HuH-7 (cell line): ENCODE data around the gene IFI6.
"Not testable (repeated sequence)": the region's sequence is repeated elsewhere in the genome, so short reads cannot be mapped to it uniquely, and the experiment has no call there.

Experiments
- DNase-seq: peaks from one replicate; pipeline ENCODE4 v3.0.0; 2011; ENCODE audit warnings: low spot score

The IFI6 gene, protein sequence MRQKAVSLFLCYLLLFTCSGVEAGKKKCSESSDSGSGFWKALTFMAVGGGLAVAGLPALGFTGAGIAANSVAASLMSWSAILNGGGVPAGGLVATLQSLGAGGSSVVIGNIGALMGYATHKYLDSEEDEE

DNA sequence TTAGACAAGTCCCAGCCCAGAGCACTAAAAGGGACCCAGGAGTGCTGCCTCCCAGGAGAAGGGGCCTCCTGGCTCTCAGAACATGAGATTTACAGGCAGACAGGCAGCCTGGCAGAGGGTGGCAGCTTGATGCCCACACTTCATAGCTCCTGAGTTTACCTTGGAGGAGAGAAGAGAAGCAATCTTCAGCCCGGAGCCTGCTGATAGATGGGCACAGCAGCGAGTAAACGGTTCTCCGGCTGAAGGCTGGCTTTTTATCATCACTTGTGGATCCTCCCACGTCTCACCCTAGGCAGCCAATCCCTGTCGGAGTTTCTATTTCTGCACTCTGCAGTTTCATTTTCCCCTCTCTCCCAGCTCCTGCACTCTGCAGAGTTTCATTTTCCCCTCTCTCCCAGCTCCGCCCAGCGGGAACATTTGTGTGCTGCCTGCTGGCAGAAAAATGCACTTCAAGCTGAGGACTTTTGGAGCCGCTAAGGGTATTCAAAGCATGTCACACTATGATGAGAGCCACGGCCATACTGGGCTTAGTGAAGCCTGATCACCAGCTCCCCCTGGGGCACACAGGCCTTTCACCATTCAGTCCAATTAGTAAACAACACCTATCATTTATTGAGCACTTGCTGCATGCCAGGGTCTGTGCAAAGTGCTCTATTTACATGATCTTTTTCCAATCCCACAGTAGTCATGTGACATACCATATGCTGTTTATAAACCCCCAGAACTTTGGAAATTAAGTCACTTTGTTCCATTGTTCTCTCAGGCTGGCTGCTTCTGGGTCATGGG lies at the start of gene IFI6:
Gene IFI6, minus strand, starts transcription at position 229 of the 786 bp plus-strand sequence. CDS start 2,878 bp downstream, outside the sequence.
- peak; percentile 96 for DNase-seq

DNA sequence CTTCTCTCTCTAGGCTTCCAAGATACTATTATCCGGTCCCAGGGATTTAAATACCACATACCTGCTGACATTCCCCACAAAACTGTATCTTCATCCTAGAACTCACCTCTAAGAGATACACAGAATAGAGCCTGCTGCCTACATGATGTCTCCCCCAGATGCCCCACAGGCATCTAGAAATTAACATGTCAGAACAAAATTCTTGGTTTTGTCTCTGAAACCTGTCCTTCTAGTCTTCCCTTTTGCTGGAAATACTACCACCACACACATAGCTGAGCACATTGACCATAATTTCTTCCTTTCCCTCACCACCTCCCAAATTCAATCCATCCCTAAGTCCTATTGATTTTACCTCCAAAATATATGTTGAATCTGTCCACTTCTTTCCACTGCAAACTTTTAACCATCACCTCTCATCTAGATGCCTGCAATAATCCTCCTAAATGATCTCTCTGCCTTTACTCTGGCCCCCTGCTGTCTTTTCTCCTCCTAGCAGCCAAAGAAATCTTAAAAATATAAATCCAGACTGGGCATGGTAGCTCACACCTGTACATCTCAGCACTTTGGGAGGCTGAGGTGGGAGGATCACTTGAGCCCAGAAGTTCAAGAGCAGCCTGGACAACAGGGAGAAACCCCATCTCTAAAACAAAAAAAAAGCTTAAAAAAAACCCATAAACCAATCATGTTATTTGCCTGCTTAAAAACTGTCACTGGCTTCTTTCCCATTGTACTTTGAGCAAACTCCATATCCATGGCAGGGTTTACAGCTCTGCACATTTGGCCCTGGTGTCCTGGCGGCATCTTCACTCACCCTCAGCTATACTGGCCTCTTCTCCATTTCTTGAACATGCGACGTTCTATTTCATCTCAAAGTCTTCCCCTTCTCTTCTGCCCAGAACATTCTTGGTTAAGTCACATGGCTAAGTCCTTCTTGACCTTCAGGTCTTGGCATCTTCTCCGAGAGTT lies 47.6 kb upstream of the IFI6 start:
- no peak for DNase-seq

DNA sequence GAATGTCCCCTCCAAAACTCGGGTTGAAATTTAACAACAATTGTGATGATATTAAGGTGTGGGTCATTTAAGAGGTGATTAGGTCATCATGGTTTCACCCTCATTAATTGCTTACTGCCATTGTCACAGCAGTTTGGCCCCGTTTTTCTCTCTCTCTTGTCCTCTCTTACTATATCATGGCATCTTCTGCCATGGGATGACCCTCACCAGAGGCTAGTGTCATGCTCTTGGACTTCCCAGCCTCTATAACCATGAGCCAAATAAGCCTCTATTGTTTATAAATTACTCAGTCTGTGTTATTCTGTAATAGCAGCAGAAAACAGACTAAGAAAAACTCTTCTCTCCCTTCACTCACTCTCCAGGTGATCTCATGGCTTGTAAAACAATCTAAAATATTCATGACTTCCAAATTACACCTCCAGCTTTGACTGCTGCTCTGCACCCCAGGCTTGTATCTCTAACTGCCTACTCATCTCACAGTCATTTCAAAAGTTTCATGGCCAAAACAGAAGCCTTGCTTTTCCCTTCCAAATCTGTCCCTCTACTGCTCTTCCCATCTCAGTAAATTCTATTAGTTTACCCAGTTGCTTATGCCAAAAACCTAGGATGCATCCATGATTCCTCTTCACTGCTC lies 44.4 kb upstream of the IFI6 start:
- no peak for DNase-seq

DNA sequence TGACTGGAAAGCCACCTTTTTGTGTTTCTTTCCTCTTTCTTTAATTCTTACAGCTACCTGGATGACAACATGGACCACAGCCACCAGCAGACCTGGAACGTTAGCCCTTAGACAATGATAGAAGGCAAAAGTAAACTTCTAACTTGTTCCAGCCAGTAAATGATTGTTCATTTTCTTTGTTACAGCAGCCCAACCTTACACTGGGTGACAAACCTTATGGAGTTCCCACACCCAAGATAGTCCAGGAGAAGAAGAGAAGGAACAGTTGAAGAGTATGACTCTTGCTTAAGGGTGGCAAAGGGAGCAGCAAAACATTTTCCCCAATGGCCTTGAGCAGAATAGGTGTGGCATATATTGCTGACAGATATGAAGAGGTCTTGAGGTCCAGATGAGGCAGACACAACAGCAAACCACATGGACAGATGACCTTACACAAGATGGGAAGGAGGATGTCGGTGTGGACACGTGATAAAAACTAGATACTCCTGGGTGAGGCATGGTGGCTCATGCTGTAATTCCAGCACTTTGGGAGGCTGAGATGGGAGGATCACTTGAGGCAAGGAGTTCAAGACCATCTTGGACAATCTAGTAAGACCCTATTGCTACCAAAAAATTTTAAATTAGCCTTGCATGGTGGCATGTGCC lies 42.0 kb upstream of the IFI6 start:
- no peak for DNase-seq

DNA sequence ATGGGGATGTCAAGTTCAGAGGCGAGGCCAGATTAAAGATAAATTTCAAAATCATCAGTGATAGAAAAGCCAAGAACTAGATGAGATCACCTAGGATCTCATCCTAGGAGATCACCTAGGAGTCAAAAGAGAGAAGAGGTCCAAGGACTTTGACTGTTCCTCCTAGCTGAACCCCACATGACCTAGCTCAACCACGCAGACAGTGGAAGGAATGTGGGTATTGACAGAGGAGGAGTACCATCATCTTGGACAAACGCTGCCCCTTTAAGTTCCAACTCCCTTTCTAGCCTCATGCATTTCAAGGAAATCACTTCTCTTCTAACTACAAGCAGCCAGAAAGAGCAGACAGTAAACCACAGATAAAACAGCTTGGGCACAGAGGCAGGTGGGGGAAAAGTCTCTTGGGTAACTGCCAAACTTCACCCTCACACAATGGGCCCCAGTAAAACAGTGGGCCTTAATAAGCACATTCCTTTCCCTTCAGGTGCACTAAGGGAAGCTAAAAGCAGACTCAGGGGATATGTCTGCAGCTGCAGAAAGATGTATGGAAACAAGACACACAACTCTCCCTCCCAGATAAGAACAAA lies 41.2 kb upstream of the IFI6 start:
- no peak for DNase-seq

DNA sequence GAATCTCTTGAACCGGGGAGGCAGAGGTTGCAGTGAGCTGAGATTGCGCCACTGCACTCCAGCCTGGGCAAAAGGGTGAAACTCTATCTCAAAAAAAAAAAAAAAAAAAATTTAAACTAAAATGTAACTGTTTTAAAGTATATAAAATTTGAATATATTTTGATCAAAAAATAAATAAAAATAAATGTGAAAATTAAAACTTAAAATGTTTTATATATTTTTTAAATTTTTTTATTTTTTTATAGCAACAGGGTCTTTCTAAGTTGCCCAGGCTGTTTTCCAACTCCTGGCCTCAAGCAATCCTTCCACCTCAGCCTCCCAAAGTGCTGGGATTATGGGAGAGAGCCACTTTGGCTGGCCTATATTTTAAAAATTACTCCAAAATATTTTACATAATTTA lies 38.6 kb upstream of the IFI6 start:
- DNase-seq, result no peak

DNA sequence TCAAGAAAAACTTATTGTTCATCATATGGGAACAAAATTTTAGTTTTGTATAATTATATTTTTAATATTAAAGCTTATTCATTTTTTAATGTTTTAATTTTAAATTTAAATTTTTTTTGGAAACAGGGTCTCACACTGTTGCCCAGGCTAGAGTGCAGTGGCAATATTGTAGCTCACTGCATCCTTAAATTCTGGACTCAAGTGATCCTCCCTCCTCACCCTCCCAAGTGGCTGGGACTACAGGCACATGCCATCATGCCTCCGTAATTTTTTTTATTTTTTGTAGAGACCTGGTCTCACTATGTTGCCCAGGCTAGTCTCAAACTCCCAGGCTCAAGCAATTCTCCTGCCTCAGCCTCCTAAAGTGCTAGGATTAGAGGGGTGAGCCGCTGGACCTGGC lies 33.6 kb upstream of the IFI6 start:
- no peak for DNase-seq

DNA sequence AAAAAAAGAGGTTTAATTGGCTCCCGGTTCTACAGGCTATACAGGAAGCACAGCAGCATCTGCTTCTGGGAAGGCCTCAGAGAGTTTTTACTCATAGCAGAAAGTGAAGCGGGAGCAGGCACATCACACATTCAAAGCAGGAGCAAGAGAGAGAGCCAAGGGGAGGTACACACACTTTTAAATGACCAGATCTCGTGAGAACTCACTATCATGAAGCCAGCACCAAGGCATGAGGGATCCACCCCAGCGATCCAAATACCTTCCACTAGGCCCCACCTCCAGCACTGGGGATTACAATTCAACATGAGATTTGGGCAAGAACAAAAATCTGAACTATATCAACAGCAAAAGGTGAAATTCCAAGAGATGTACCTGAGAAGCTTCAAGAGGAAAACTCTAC lies 33.0 kb upstream of the IFI6 start:
- DNase-seq, result no peak

DNA sequence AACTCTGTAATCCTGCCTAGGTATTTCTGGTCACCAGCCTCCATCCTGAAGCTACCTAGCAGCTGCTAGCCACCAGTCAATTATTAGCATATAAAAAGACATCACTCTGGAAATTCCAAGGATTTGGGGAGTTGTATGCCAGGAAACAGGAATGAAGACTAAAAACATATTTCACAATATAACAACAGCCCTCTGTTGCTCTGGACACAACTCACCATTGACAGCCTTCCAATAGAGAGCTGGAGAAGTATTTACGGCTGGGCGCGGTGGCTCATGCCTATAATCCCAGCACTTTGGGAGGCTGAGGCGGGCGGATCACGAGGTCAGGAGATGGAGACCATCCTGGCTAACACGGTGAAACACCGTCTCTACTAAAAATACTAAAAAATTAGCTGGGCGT lies 24.8 kb upstream of the IFI6 start:
- DNase-seq, result not testable (repeated sequence)

DNA sequence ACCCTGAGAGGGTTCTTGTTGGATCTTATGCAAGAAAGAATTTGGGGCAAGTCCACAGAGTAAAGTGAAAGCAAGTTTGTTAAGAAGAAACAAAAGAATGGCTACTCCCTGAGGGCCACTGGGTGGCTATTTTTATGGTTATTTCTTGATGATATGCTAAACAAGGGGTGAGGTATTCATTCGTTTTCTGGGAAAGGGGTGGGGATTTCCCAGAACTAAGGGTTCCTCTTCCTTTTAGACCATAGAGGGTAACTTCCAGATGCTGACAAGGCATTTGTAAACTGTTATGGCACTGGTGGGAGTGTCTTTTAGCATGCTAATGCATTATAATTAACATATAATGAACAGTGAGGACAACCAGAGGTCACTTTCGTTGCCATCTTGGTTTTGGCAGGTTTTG lies 18.2 kb upstream of the IFI6 start:
- no peak for DNase-seq

DNA sequence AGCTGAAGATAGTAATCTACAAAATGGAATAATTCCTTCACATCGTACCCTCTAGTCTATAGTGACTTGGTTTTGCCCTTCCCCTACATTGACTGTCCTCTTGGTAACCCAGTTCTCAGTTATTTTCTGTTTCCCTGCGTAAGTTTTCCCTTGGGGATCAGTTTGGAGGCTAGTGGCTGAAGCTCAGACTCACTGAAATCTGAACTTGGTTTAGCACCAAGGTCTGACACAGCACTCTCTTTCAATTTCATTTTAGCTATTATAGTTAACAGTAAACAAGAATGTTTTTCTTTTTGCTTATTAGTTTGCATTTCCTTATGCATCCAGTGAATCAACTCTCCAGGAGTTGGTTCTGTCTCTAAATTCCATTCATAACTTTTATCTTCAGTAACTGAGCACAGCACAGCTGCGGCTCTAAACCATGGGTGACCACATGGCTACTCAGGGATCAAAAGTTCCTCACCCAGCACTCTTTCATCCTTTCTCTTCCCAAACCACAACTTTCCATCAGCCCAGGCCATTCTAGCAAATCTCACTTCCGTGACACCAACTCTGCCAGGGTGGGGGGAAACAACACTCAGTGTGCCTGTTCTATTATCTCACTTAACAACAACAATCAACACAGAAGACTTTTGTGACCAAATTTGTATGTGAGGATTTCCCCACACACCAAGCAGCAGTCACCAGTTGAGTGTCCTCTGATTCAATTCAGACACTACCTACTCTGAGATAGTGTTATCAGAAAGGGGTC lies 17.6 kb upstream of the IFI6 start:
- DNase-seq, result no peak

DNA sequence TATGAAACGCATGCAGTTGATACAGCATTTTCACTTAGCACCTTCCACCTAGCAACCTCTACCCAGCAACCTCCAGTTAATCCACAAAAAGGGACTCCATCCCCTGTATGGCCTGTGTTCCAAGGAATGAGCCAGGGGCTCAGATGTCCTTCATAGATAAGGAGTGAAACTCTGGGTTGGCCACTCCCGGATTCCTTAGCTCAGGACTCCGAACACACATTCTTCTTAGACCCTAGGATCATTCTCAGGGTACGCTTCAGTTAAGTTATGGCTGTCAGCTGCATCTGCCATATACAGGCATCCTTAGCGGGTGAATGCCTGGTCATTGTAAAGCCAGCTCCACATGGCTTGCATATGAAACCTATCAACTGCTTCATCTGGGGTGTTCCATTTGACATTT lies 15.9 kb upstream of the IFI6 start:
- DNase-seq, result no peak

DNA sequence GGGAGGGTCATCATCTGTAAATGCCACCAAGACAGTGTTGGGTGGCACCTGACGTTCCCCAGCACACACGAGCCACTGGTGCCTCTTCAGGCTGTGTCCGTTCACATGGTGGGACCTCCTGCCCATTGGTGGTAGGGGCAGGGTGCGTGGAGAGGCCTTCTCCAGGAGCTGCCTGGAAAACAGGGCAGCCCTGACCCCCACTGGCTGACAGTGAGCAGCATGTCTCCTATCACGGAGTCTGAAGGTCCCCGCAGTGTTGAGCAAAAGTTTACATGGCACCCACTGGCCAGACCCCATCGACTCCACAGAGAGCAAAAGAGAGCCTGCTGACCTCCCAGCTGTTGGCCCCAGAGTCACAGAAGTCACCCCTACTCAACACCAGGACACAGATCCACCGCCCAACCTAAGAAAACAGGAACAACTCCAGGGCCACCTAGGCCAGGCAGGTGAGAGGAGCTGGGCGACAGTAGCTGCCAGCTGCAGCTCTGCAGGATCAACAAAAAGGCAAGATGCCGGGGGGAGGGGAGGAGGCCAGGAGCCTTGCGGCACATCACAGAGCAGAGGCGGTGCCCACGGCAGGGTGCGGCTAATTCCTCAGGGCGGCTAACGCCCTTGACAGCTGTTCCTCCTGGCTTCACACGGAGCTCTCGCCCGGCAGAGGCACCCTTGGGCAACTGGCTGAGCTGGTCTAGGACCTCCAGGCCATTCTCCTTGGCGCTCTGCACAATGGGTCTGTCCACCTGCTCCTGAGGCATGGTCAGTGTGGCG lies 14.4 kb upstream of the IFI6 start:
- no peak for DNase-seq

DNA sequence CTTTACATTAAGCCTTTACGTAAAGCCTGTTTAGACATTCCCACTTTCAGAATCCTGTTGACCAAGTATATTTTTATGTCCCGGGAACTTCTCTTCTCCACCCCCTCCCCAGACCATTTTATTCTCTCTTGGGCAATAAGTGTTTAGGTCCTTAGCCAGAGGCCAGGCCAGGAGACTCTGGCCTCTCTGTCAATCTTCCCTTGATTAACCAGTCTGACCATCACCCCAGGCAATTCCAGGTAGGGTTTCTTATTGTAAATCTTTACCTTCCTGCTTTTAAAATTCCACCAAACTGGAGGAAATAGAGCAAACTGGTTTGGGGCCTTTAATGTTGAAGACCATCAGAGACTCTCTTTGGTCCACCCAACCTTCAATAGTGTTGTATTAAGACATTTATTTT lies 12.2 kb upstream of the IFI6 start:
- DNase-seq, result no peak

DNA sequence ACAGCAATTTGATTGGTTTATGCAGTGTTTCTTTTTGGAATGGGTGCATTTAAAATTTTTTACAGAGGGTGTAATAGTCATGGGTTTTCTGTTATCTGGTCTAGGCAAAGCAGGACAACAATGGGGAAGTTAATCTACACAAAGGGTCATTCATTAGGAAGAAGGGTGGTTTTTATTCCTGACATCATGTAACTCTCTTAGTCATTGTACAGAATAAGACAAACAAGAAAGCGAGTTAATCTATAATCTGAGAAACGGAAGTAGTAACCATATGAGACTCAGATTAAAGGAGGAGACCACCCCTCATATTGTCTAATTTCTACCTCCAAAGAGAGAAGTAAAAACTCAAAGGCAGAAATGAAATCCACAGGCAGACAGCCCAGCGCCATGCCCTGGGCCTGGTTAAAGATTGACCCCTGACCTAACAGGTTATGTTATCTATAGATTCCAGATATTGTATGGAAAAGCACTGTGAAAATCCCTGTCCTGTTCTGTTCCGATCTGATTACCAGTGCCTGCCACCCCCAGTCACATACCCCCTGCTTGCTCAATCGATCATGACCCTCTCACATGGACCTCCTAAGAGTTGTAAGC lies 10.5 kb upstream of the IFI6 start:
- DNase-seq, result no peak

DNA sequence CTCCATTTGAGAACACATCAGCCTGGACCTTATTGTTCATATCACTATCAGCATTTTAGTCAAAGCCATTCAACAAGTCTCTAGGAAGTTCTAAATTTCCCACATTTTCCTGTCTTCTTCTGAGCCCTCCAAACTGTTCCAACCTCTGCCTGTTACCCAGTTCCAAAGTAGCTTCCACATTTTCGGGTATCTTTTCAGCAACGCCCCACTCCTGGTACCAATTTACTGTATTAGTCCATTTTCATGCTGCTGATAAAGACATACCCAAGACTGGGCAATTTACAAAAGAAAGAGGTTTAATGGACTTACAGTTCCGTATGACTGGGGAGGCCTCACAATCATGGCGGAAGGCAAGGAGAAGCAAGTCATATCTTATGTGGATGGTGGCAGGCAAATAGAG lies 9.6 kb upstream of the IFI6 start:
- DNase-seq, result not testable (repeated sequence)

DNA sequence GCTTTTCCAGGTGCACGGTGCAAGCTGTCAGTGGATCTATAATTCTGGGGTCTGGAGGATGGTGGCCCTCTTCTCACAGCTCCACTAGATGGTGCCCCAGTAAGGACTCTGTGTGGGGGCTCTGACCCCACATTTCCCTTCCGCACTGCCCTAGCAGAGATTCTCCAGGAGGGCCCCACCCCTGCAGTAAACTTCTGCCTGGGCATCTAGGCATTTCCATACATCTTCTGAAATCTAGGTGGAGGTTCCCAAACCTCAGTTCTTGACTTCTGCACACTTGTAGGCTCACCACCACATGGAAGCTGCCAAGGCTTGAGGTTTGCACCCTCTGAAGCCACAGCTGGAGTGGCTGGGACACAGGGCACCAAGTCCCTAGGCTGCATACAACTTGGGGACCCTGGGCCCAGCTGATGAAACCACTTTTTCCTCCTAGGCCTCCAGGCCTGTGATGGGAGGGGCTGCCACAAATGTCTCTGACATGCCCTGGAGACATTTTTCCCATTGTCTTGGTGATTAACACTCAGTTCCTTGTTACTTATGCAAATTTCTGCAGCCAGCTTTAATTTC lies 8.3 kb upstream of the IFI6 start:
- not testable (repeated sequence) for DNase-seq

DNA sequence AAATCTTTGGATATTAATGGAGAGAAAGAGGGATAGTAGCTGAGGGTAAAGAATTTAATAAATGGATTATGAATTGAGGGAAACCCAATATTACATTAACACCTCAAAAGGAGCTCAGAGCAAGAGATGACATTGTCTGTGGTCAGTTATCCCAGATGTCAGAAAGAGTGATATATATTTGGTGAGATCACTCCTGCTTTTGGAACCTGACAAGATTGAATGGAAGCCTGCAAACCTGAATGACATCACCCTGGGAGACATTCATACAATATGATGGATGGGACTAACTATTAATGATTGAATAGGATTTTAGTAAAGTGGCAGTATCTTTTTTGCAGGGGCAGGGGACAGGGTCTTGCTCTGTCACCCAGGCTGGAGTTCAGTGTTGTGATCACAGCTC lies 6.8 kb upstream of the IFI6 start:
- no peak for DNase-seq

DNA sequence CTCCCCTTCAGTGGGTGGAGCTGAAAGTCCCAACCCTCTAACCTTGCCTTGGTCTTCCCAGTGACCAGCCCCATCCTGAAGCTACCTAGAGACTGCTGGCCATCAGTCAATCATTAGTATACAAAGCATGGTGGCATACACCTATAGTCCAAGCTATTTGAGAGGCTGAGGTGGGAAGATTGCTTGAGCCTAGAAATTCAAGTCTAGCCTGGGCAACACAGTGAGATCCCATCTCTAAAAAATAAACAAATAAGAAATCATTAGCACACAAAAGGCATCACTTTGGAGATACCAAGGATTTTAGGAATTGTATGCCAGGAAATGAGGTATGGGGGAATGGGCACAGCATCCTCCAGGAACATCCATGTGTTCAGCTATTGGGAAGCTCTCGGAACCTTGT lies 4.4 kb upstream of the IFI6 start:
- no peak for DNase-seq
